Vagina (tissue), 2 donors: ENCODE data around the gene CGB1.

Source experiments
- POLR2A ChIP-seq, 2 donors: fragments of 450-650 bp; IDR thresholded peaks; one replicate each; pipeline ENCODE4 v1.6.1; 2017; ENCODE audit warnings: antibody characterized with exemption in 2 of 2, mild to moderate bottlenecking in 2 of 2, moderate library complexity in 2 of 2
- POLR2AphosphoS5 ChIP-seq, 2 donors: sonication (generic); formaldehyde crosslinking; IDR thresholded peaks; one replicate each; pipeline ENCODE4 v1.9.0; 2017; ENCODE audit warnings: antibody characterized with exemption in 2 of 2, mild to moderate bottlenecking in 2 of 2, low read depth in 1 of 2; ENCODE audit not compliant: insufficient read depth in 1 of 2
- TF ChIP-seq, protein P1 (sequence below), 3 experiments: fragments of 450-650 bp in 2 of 3; fragments of 200-600 bp in 1 of 3; sonication (generic) in 1 of 3; IDR thresholded peaks; one replicate each; pipeline ENCODE4 v1.5.1; 2017 to 2019; ENCODE audit warnings: antibody characterized with exemption in 3 of 3, mild to moderate bottlenecking in 2 of 3, moderate library complexity in 2 of 3

GRCh38 chr19:49017041-49017665, 19.5 kb downstream of the CGB1 start, which contains the start of gene LHB:
- TF ChIP-seq POLR2A (IDR thresholded peaks at IDR 0.05) (no peak), POLR2AphosphoS5 (IDR thresholded peaks at IDR 0.05; ENCODE audit: insufficient read depth in 1 of 2, low read depth in 1 of 2) (no peak)
- TF ChIP-seq, protein P1, sequence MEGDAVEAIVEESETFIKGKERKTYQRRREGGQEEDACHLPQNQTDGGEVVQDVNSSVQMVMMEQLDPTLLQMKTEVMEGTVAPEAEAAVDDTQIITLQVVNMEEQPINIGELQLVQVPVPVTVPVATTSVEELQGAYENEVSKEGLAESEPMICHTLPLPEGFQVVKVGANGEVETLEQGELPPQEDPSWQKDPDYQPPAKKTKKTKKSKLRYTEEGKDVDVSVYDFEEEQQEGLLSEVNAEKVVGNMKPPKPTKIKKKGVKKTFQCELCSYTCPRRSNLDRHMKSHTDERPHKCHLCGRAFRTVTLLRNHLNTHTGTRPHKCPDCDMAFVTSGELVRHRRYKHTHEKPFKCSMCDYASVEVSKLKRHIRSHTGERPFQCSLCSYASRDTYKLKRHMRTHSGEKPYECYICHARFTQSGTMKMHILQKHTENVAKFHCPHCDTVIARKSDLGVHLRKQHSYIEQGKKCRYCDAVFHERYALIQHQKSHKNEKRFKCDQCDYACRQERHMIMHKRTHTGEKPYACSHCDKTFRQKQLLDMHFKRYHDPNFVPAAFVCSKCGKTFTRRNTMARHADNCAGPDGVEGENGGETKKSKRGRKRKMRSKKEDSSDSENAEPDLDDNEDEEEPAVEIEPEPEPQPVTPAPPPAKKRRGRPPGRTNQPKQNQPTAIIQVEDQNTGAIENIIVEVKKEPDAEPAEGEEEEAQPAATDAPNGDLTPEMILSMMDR (IDR thresholded peaks at IDR 0.05): no peak
